Ureter (tissue), 1 donor: ENCODE results near the gene SUPT4H1. TPM values are rescaled to one million over a fixed set of nuclear protein-coding genes. Genes with fewer than 3 reads are reported as not detected.

ENCODE experiments used
- DNase-seq: peaks from one replicate; pipeline ENCODE4 v3.0.0-alpha.2; 2020; ENCODE audit warnings: low spot score
- total RNA-seq: library from RNA; stranded (reverse); gene quantifications from one replicate; pipeline ENCODE4 v1.2.4, GENCODE V29; 2023
- donor health status: DM: yes; HTN: yes; CAD: no.

The SUPT4H1 gene
- total RNA-seq, 1 donor from 2014 or later = 55.2 TPM

DNA sequence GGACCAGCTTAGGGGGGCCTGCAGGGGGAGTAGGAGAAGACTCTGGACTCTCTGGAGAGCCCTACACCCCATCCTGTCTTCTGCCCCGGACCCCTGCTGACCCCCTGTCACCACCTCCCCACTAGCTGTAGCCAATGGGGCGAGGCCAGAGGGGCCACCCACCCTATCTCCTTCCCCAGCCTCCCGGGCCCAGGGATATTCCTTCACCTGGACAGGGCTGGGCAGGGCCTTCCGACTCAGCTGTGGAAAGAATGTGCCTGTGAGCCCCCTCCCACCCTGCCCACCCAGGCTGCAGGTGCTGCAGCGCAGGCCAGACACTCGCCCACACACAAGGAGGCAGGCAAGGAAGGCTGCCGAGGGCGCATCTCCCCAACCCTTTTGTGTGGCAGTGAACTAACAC is 46.4 kb downstream of the SUPT4H1 start:
- no peak for DNase-seq

DNA sequence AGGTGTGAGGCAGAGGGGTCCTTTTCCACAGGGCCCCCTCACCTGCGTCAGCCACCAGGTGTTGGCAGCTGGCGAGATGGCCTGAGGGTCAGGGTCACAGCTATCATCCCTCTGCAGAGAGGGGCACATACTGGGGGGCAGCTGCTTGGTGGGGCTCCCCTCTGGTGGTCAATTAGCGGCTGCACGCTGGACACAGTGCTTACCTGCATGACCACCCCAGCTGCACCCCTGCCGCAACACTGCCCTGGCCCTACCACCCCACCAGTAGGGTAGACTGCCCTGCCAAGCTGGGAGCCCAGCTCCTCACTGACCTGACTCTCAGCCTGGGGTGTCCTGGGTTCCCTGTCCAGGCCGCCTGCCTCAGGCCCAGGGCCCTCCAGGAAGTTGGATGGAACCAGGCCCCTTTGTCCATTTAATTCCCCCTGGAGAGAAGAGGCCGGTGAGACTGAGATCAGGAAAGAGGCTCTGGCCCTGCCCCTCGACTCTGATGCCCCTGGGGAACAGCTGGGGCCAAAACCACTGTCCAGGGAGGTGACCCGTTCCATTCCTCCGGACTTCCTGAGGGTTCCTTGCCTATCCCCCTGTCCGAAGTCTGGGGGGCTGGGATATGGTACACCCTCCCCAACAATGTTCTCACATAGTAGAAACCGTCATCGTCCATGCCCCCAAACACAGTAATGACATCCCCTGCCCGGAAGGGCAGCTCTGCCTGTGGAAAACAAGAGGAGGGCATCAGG is 47.1 kb downstream of the SUPT4H1 start:
- DNase-seq = peak; percentile 40

DNA sequence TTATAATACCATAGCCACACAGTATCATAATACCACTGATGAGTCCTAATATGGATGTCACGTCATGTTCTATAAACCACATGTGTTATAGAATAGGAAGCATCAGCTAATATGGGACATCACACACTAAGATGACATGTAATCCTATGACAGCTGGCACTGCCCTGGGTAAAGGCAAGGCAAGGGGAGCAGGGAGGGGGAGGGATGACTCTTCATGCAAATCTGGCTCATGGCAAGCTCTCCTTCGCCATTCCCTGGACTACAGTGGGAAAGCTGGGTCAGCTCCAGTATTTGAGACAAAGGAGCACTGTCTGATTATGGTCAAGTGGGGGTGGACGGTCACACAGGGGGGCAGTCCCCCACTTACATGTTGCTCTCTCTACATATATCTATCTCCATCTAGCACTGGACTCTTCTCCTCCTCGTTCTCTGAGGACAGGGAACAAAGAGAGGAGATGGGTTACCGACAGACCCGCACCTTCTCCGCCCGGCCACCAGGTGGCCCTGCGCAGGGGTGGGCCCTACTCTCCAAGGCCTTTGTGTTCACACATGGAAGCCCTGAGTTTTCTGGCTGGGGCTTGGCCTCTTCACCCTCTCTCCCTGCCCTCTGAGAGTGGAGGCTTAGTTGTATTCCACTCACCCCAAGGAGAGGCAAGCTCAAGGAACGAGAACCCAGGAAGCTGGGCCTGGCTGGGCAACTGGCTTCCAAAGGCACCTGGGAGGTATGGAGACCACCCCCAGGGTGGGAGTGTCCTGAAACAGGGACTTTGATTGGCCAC is 47.8 kb downstream of the SUPT4H1 start:
- DNase-seq = peak; percentile 49

DNA sequence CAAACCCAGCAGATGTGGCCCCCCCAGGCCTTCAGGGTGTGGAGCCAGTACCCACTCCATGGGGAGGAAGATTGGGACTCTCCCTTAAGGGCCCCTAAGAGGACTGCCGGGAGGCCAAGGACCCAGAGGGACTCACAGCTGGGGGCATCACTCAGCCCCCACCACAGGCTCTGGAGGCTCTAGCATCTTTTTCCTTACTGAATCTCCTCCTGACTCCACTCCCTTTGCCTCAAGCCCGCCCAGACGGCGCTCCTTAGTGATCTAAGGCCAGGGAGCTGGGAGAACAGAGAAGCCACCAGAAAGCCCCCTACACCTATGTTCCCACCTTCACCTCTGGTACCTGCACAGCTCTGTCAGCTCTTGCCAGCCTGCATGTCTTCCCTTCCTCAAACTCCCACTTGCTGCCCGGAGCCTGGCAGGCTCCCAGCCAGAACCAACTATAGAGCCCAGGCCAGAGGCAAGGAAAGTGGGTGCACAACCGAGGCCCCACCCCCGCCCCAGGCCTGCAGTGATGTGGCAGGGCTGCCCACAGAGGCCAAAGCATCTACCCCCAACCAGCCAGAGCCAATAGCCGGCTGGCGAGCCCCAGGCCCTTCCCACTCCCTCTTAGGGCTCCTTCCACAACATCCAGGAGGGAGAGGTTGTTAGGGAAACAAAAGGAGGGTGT is 48.9 kb downstream of the SUPT4H1 start:
- DNase-seq = peak; percentile 26

DNA sequence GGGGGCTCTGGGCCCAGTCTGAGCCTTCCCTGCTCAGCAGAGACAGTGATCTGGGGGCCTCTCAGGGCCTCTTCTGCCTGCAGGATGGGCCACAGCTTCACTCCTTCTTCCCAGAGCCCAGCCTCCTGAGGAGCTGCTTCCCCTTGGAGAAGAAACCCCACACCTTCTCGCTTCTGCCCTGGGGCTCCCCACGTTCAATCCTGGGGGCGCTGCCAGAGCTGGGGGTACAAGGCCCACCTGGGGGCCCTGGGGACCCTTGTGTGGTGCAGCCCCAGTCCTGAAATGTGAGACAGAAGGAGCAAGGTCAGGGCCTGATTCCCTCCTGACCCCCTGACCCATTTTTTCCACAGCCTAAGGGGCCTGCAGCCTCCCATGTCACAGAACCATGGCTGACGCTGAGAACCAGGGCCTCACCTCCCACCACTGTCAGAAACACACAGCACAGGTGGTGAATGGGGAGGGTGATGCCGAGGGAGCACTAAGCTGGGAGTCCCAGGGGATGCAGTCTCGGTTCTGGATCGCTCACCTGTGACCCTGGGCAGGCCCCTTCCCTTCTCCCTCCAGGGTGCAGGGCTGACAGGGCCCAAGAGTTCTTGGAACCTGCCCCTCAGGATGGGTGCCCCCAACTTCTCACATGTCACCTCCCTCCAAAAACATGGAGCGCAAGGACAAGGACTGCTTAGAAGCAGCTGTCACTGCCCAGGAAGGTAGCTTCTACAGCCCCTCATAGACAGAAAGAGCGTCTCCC is 49.7 kb downstream of the SUPT4H1 start:
- DNase-seq = peak; percentile 31

DNA sequence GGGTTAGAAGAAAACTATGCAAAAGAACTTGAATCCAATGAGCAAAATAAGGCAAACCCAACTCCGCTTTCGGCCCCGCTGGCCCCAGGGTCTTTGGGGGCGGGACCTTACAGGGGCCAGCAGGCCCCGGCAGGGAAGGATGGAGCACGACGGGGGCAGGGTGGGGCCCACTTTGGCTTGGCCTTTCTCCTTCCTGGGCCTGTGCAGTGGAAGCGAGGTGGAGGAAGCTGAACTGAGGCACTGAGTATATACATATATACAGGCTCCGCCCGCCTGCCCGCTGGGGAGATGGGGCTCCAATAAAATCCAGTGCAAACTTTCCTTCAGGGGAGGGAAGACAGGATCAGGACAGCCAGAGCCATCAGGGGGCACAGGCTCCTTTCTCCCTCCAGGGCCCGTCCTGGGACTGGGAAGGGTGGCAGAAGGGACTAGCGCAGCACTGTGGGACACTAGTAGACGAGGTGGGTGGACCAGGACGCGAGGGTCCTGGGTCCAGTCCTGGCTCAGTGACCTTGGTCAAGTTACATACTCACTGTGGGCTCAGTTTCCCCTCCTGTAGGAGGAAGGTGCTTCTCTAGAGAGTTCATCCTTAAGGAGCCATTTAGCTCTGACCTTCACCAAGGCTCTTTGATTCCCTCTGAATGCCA is 50.4 kb downstream of the SUPT4H1 start:
- DNase-seq = peak; percentile 35

DNA sequence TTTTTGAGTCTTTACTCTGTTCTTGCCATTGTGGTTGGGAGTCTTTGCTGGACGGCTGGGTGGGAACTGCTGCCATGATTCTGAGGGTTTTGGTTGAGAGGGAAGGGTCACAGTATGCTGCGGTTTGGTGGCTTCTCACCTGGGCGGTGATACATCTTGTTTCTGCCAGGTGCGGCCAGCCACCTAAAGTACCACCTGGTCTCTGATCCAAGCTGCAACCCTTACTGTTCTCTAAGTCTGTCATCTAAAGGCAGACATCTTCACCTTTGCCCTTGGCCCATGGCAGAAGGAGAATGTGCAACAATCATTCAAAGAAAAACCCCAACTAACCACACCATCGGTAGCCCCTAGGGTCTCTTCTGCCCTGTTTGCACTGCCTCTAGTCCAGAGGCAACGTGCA is 51.7 kb downstream of the SUPT4H1 start:
- no peak for DNase-seq

Other genes with a start within 250 kb of the SUPT4H1 start
- not detected for gene OR4D1, start 203.8 kb downstream of the SUPT4H1 start, total RNA-seq
- gene OR4D2, start 185.2 kb downstream of the SUPT4H1 start, total RNA-seq = not detected
- gene EPX, start 159.5 kb downstream of the SUPT4H1 start, total RNA-seq = not detected
- 28.7 TPM for gene MKS1, start 132.9 kb downstream of the SUPT4H1 start, total RNA-seq
- gene LPO, start 113.6 kb downstream of the SUPT4H1 start, total RNA-seq = not detected
- gene MPO, start 71.3 kb downstream of the SUPT4H1 start, total RNA-seq = 0.23 TPM
- gene TSPOAP1, start 23.4 kb downstream of the SUPT4H1 start, total RNA-seq = 21.0 TPM
- 19.1 TPM for gene RNF43, start 65.3 kb upstream of the SUPT4H1 start, total RNA-seq
- 0.18 TPM for gene HSF5, start 136.2 kb upstream of the SUPT4H1 start, total RNA-seq
- 76.4 TPM for gene MTMR4, start 162.4 kb upstream of the SUPT4H1 start, total RNA-seq